LoVo (cell line): ENCODE measurements around the gene LAD1.
A peak's percentile ranks its signal among the peaks of the same experiment; 100 is the strongest.

Experiments
- DNase-seq: peaks from one replicate; pipeline ENCODE4 v3.0.0-alpha.2; 2016; ENCODE audit warnings: low spot score

Gene LAD1

GRCh38 chr1:201391651-201392511 is 7.2 kb downstream of the LAD1 start:
- DNase-seq = no peak

- DNase-seq = no peak
These were observed 7.9 kb downstream of the LAD1 start for GRCh38 chr1:201391225-201391624.

- DNase-seq = no peak
These were observed 10.1 kb downstream of the LAD1 start for GRCh38 chr1:201389051-201389450.

DNA sequence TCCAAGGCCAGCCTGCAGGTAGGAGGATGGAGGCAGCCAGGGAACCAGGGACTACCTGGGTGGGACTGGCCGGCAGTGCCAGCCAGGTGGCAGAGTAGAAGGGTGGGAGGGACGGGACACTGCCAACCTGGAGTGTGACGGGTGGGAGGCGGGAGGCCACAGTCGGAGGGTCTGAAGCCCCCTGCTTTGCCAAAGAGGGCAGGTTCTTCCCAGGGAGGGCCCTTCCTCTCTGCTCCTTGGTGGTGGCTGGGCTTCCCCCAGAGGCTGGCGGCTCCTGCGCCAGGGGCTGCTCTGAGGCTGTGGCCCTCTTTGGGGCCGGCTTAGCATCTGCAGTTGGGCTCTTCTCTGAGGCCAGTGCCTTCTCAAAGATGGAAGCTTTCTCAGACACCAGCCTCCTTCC is 12.9 kb downstream of the LAD1 start:
- no peak for DNase-seq

DNA sequence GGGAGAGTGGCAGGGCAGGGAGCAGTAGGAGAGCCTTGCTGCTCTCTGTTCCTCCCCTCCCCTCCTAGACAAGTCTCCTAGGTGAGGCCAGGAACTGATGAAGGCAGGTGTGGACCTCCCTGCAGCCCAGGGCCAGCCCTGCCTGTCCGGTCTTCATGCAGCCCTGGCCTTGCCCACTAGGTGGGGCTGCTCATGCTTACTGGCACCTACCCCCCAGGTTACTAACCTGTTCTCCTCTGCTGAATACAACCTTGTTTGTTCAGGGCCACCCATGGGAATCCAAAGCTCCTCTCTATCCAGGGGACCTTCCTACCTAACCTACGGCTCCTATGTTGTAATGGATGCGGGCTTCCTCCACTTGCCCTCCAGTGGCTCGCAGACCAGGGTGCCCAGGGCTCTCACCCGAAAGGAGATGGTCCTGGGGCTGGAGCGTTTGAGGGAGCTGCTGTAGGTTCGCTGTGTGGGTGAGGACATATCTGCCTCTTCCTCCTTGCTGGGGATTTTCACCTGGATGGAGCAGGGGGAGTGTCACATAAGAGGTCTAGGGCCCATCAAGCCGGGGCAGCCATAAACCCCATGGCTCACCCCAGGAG is 13.7 kb downstream of the LAD1 start:
- peak; percentile 47 for DNase-seq

GRCh38 chr1:201384406-201384782 is 14.7 kb downstream of the LAD1 start:
- DNase-seq = no peak

DNA sequence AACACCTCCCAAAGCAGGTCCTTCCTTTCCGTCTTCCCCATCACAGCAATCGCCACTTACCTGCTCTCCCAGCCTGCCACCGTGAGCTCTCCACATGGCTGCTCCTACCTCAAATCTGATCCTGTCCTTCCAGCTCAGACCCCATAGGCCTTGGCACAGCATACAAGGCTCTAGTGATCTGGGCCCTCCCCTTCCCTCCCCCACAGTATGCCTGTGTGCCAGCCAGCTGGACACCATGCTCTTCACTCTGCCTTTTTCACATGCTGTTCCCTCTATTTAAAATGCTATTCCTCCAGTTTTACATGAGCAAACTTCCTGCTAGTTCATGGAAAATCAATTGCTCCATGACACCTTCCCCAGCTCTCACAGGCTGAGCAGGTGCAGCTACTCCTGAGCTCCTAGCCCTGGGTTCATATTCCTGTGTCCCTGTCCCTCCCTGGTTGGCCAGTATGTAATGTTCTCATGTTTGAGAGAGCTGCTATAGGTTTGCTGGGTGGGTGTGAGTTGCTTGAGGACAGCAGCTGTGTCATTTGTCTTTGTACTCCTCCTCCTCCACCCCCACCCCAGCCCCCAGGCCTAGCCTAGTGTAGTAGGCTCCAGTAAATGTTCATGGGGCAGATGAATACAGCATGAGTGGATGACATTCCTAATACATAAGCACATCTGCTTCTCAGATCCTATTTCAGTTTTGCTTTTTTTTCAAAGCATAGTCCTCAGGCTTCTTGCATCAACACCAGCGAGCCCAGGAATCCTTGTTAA is 15.3 kb downstream of the LAD1 start:
- DNase-seq = no peak

- DNase-seq = no peak
These were observed 18.0 kb downstream of the LAD1 start for GRCh38 chr1:201381130-201381529.

- DNase-seq = no peak
These were observed 19.3 kb downstream of the LAD1 start for GRCh38 chr1:201379733-201380242.

DNA sequence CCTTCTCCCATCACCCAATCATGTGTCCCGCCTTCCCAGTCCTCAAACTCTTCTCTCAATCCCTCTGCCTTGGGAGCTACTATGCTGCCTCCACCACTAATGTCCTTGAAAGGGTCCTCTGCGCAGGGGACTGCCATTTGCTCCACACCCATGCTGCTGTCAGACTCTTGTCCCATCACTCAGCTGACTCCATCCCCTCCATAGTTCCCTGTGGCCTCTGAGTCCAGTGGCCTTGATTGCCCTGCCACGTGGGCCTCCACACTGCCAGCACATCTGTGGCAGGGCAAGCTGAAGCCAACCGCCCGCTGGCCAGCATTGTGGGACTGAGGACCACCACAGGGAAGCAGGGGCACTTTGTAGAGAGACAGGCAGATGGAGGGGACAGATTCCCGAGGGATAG is 20.3 kb downstream of the LAD1 start:
- DNase-seq = no peak

DNA sequence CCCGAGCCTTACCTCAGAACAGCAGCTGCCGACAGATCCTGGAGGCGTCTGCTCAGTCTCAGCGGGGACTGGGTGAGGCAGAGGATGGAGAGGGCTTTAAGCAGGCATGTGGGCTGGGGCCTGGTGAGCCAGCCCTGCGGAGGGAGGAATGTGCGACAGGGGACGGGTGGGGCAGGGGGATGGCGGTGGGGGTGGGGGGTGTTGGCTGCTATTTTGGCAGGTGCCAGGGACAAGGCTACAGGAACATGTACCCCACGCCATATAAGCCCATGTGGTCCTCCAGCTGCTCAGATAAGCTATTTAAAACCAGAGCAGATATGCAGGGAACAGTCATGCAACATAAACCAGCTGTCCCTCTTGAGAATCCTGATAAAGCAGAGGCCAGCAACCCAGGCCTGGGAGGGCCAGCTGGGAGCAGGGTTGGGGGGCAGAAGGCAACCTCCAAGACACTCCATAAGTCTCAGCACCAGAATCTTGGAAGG is 21.5 kb downstream of the LAD1 start, which contains the start of gene TNNT2:
TNNT2 (minus strand) TSS at position 70 of the 482 bp plus-strand sequence. CDS start 4,426 bp downstream, outside the sequence.
- no peak for DNase-seq

- DNase-seq = peak; percentile 49
These were observed 22.4 kb downstream of the LAD1 start for GRCh38 chr1:201376464-201377374.

- no peak for DNase-seq
These were observed 23.0 kb downstream of the LAD1 start for GRCh38 chr1:201376107-201376463.

DNA sequence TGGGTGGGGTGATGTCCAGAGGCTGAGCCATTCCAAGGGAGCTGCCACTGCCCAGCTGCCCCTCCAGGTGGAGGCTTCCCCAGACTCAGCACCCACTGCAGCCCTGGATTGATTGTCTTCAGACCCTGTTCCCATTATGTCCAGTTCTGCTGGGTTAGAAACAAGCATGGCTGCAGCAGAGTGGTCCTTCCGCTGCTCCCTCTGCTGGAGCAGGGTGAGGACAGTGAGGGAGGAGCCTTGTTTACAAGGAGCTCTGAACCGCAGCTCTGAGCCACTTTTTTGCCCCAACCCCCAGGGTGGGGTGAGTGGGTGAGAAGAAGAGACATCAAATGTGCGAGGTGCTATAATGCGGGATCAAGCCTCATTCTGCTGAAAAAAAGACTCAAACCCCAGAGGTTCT is 24.0 kb downstream of the LAD1 start:
- DNase-seq = no peak

DNA sequence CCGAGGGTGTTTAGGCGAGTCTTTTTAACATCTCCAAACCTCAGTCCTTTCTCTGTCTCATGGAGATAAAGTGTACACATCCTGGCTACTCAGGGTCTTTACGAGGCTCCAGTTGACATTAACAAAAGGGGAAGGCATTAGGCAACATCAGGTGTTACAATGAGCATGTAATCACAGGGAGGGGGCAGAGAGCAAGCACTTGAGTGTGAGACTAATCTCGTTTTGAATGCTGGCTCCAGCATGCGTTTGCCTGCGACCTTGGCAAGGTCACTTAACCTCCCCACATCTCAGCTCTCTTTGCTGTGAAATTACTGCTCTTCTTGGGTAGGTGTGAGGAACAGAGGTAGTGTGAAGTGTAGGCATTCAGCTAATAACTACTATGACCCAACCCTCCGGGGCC is 24.8 kb downstream of the LAD1 start:
- no peak for DNase-seq

DNA sequence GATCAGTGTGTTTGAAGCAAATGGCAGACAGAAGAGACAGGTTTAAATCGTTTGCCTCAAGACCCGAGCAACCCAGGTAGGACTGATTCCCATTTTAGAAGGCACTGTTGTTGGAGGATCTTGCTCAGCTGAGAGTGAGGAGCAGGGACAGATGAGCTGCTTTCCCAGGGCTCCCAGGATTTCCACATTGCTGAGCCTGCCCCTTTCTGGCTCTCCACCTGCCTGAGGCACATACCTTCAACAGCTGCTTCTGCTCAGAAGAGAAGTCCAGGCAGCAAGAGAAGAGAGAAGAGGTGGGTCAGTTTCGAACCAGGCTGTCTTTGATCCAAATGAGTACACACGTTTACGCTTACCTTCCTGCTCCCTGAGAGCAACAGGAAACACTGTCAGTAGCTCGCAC is 27.3 kb downstream of the LAD1 start:
- DNase-seq = no peak

- DNase-seq = no peak
These were observed 27.8 kb downstream of the LAD1 start for GRCh38 chr1:201371276-201371675.

GRCh38 chr1:201370500-201370899 is 28.6 kb downstream of the LAD1 start:
- DNase-seq = no peak

GRCh38 chr1:201369209-201369608 is 29.9 kb downstream of the LAD1 start:
- no peak for DNase-seq

DNA sequence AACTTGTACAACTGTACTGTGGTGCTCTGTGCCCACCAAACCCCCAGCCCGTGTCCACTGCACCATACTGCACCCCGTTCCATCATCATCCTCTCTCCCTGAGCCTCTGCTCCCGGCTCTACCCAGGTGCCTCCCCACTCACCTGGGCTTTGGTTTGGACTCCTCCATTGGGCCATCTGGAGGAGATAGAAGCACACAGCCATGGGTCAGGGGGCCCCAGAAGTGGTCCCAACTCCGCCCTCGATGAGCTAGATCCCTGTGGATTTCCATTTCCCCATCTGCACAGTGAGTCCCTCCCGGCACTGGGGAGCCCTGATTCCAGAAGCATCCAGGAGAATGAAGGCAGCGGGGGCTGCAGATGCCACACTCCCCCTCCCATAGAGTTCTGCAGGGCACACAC is 32.4 kb downstream of the LAD1 start:
- no peak for DNase-seq

DNA sequence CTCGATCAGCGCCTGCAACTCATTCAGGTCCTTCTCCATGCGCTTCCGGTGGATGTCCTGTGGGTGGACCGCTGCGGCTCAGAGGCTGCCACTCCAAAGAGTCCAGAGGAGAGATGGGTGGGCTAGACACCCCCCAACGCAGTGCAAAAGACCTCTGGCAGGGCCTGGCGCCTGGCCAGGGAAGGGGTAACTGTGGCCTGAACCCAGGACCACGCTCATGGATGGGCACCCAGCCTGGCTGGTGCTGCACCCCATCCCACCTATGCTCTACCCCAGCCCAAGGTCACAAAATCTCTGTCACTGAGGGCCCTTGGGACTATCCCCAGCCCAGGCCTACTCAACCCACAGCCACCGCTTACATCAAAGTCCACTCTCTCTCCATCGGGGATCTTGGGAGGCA is 33.9 kb downstream of the LAD1 start:
- no peak for DNase-seq

- no peak for DNase-seq
These were observed 34.4 kb downstream of the LAD1 start for GRCh38 chr1:201364808-201365105.
